GM19324 (cell line): ENCODE data around the gene SPOCK1.

Experiments used
- ATAC-seq: cut with Tn5 transposase; IDR thresholded peaks from one replicate; pipeline ENCODE4 v1.9.1; 2021; ENCODE audit warnings: mild to moderate bottlenecking, moderate library complexity; ENCODE audit not compliant: unreplicated experiment, low FRiP score

Gene SPOCK1

GRCh38 chr5:137336161-137336560 is 163.0 kb downstream of the SPOCK1 start:
- ATAC-seq: no peak

- no peak for ATAC-seq
These were observed 163.6 kb downstream of the SPOCK1 start for GRCh38 chr5:137335493-137335892.

GRCh38 chr5:137333928-137334327 is 165.2 kb downstream of the SPOCK1 start:
- ATAC-seq: no peak

GRCh38 chr5:137333475-137333874 is 165.7 kb downstream of the SPOCK1 start:
- no peak for ATAC-seq

- ATAC-seq: no peak
These were observed 166.8 kb downstream of the SPOCK1 start for GRCh38 chr5:137332296-137332695.

DNA sequence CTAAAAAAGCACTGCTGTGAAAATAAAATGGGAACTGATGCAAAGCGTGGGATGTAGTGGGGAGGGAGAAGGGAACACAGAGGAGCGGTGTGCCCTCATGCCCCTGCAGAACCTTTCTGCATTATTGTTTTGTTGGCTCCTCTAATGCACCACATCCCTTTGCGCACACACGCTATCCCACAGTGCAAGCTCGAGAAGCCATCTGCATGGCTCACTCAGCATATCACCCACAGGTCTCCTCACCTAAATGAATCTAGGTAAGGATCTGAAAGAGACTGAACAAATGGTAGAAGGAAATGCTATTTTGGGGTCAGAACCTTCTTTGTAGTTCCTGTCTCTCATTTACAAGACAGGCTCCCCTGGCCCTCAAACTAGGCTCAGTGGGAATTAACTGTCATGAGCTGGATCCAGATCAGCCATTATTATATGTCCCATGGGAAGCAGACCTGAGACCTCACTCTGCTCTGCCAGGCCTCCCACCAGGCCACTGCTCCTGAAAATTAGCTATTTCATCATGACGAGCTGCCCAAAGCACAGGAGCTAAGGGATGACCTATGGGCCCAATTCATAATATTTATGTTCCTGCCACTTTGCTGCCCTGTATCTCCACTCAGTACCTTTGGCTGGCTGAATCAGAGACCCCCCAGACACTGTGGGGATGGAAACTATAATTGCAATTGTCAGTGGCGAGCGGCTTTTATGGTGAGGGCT is 169.4 kb downstream of the SPOCK1 start:
- no peak for ATAC-seq

DNA sequence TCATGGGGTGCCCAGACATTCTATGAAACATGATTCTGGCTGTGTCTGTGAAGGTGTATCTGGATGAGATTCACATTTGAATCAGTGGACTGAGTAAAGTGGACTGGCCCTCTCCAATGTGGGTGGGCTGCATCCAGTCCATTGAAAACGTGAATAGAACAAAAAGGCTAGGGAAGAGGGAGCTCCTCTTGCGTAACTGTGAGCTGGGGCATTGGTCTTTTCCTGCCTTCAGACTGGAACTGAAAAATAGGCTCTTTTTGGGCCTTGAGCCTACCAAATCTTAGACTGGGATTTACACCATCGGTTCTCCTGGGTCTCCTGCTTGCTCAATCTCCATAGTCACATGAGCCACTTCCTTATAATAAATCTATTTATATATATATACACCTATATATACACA is 170.1 kb downstream of the SPOCK1 start:
- no peak for ATAC-seq

GRCh38 chr5:137328463-137328862 is 170.7 kb downstream of the SPOCK1 start:
- no peak for ATAC-seq

DNA sequence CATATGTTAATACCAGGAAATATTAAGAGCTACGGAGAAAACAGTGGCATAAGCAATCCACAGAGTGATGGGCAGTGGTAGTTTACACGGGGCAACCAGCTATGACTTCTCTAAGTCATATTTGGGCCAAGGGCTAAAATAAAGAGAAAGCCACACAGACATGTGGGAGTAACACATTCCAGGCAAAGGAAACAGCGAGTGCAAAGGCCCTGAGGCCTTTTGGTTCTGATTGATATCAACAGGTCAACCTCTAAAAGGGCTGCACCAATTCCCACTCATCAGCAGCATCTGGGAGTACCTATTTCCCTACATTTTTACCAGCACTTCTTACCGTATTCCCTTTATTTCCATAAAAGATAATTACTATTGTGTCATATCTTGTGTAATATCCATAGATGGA is 173.4 kb downstream of the SPOCK1 start:
- ATAC-seq: no peak

GRCh38 chr5:137320056-137321045 is 178.8 kb downstream of the SPOCK1 start:
- no peak for ATAC-seq

DNA sequence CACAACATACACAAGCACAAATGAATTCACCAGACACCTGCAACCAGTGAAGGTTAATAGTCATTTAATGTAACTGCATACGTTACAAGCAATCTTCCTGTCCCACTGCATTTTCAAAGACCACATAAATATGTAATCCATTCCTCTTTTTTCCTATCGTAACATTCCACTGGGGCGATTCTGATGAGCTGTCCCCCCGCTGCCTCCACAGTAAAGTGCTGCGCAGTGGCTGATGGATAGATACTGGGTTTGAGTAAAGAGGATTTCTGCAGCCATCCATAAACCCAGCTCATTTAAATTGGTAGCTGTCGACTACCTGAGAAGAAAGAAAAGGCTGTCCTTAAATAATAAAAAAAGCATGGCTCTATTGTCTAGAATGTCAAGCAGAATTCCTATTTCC is 181.1 kb downstream of the SPOCK1 start:
- no peak for ATAC-seq

DNA sequence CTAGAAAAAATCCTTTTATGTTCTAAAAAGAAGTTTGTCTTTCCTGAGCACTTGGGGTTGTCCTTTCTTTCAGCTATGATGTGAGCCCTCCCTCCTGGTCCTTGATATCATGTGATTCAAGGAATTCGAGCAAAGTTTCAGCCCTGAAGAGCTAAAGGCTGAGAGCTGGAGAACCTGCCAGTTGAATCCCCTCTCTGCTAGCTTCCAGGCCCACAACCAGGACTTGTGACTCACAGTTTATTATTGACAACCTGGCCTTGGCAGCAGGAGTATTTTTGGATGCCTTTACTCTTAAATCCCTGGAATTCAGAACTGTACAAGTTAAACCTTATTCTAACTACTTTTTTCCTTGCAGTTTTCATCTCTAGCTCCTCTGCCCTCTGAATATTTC is 182.8 kb downstream of the SPOCK1 start:
- ATAC-seq: no peak

- ATAC-seq: no peak
These were observed 183.4 kb downstream of the SPOCK1 start for GRCh38 chr5:137315534-137316345.

DNA sequence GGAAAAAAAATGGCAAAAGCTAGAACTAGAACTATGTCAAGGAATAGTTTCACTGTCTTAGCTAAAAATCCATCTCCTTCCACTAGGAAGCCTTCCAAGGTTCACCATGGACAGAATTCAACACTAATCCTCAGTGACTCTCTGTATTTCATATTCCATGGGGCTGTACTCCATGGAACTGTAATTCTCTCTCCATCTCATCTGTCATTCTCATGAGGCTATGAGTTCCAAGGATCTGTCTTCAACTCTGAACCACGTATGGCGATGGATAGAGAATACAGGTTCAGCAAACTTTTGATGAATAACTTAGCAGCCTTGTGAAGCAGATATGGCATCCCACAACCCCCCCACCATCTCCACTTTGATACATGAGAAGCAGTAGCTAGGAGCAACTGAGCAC is 184.0 kb downstream of the SPOCK1 start:
- no peak for ATAC-seq

DNA sequence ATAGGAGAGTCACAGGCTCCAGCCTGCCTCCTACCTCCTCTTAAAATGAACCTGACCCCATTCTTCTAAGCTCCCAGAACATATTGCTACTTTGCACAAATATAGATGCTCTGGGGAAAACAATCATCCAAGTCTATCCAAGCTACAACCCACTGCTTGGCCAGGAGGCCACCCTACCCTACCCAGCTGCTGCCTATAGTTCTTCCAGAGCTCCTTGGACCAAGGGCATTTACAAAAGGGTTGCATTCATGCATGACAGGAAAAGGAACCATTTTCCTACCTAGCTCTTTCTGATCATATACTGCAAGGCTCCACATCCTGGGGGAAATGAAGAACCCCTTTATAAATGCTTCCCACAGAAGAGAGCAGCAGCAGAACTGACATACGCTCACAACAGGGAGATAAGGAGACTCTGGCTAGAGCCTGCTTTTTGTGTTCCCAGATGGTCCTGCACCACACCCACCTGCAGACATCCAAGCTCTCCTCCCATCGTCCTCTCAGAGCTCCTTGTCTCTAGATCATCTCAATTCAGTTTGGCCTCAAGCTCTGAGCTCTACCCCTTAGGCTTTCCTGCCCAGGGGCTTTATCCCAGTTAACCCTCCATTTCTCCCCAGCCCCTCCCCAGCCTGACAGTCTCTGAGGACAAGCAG is 185.5 kb downstream of the SPOCK1 start:
- no peak for ATAC-seq

- no peak for ATAC-seq
These were observed 187.1 kb downstream of the SPOCK1 start for GRCh38 chr5:137312011-137312410.

- ATAC-seq: no peak
These were observed 188.9 kb downstream of the SPOCK1 start for GRCh38 chr5:137310051-137310730.

DNA sequence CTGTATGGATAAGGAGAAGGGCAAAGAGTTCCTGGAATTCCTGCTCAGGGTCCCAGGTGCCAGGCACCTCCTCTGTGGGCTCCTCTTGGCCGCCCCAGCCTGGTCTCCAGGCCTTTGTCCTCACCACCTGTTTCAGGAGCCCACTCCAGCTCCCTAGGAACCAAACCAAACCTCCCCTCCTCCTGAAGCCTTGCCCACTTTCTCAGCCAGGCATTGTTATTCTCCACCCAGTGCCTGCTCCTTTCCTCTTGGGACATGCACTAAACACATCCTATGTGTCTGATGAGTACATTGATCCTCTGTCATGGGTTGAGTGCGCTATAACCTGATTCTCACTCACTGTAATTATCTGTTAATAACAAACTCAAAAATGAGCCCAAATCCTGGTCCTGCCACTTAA is 189.8 kb downstream of the SPOCK1 start:
- ATAC-seq: no peak

- ATAC-seq: no peak
These were observed 190.8 kb downstream of the SPOCK1 start for GRCh38 chr5:137308311-137308710.

DNA sequence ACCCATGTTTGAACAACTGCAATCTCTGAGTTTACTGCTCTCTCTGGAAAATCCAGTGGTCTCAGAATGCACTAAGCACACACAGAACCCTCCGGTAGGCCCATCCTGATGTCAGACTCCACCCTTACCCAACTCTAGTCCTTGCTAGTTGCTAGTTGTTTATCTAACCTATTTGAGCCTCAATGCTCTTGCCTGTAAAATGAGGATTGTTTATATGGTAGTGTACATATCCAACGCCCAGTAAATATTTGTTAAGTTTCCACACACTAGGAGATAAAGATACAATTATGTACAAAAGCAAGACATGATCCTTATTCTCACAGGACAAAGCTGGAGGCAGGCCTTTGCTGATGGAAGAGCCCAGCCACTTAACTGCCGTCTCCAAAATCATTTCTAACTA is 192.2 kb downstream of the SPOCK1 start:
- no peak for ATAC-seq
